Activated CD4-positive, alpha-beta T cell treated with anti-CD3 and anti-CD28 coated beads, Interleukin-2, Interleukin-4, amounts not matched to agents 100 ng/mL and 50 ng/mL, durations not matched to agents 16 hours and 8 hours (primary cell): ENCODE results near the gene TRPM5.
"Not testable (repeated sequence)": the region's sequence is repeated elsewhere in the genome, so short reads cannot be mapped to it uniquely, and the experiment has no call there.

Source experiments
- DNase-seq: peaks from one replicate; pipeline ENCODE4 v3.0.0-alpha.2; 2020; ENCODE audit warnings: low spot score

The TRPM5 gene, protein sequence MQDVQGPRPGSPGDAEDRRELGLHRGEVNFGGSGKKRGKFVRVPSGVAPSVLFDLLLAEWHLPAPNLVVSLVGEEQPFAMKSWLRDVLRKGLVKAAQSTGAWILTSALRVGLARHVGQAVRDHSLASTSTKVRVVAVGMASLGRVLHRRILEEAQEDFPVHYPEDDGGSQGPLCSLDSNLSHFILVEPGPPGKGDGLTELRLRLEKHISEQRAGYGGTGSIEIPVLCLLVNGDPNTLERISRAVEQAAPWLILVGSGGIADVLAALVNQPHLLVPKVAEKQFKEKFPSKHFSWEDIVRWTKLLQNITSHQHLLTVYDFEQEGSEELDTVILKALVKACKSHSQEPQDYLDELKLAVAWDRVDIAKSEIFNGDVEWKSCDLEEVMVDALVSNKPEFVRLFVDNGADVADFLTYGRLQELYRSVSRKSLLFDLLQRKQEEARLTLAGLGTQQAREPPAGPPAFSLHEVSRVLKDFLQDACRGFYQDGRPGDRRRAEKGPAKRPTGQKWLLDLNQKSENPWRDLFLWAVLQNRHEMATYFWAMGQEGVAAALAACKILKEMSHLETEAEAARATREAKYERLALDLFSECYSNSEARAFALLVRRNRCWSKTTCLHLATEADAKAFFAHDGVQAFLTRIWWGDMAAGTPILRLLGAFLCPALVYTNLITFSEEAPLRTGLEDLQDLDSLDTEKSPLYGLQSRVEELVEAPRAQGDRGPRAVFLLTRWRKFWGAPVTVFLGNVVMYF (N-terminal part only)

GRCh38 chr11:2443881-2444820 lies at the start of gene TRPM5:
Gene TRPM5 (minus strand): TSS chr11:2444514. CDS start chr11:2423036, 21,478 bp downstream.
- peak; percentile 22 for DNase-seq

DNA sequence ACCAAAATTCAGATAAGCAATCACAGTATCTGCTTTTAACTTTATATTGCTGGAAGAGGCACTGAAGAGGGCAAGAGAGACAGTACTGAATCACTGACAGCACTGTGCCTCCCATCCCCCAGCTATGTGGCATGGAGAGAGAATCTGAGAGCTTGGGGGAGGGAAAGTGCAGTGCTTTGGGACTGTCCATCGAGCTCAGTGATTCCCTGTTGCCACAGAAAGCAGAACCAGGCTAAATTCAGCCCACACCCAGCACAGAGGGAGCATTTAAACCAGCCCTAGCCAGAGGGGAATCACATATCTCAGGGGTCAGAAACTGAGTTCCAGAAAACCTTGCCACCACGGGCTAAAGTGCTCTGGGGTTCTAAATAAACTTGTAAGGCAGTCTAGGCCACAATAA lies 44.8 kb upstream of the TRPM5 start:
- no peak for DNase-seq

GRCh38 chr11:2488004-2488403 lies 43.7 kb upstream of the TRPM5 start:
- no peak for DNase-seq

GRCh38 chr11:2484576-2485125 lies 40.3 kb upstream of the TRPM5 start:
- no peak for DNase-seq

GRCh38 chr11:2483426-2483825 lies 39.1 kb upstream of the TRPM5 start:
- no peak for DNase-seq

DNA sequence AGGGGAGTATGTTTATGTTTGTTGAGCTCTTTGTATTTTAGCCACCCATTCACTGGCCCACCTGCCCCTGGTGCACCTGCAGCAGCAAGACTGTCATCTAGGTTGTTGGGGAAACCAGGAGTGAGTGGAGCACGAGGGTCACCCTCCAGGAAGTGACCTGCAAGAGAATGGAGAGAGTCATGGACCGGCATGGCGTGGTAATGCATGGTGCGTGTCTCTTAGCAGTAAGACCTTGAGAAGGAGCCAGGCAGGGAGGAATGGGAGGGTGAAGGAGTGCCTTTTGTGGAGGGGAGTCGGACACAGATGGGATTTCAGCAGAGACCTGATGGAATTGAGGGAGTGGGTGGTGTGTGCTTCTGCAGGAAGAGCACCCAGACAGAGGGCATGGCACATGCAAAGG lies 38.4 kb upstream of the TRPM5 start:
- DNase-seq: no peak

- DNase-seq: no peak
These were observed 37.9 kb upstream of the TRPM5 start for GRCh38 chr11:2482204-2482603.

DNA sequence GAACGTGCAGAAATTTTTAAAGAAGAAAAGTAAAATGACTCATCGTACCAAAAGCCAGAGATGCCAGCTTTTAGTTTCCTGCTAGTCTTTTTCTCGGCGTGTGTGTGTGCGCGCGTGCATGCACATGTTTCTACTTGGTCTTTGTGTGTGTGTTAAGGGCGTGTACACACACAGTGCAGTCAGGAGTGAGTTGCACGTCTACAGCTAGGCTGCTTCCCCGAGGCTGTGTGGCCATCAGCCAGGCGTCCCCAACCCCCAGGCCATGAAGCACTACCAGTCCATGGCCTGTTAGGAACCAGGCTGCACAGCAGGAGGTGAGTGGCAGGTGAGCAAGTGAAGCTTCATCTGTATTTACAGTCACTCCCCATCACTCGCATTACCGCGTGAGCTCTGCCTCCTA lies 36.9 kb upstream of the TRPM5 start:
- no peak for DNase-seq

DNA sequence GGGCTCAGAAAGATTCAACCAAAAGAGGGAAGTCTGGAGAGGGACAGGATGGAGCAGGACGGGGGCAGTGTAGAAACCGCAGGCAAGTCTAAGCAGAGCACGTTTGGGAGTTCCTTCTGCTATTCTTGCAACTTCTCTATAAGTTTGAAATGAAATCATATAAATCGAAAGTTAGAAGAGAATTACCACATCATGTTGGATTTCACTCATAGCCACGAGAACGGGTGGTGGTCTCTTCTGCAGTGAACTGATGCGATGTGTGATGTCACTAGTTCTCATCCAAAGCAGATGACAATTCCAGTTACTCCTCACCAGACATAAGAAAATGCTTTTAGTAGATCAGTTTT lies 36.5 kb upstream of the TRPM5 start:
- DNase-seq: no peak

DNA sequence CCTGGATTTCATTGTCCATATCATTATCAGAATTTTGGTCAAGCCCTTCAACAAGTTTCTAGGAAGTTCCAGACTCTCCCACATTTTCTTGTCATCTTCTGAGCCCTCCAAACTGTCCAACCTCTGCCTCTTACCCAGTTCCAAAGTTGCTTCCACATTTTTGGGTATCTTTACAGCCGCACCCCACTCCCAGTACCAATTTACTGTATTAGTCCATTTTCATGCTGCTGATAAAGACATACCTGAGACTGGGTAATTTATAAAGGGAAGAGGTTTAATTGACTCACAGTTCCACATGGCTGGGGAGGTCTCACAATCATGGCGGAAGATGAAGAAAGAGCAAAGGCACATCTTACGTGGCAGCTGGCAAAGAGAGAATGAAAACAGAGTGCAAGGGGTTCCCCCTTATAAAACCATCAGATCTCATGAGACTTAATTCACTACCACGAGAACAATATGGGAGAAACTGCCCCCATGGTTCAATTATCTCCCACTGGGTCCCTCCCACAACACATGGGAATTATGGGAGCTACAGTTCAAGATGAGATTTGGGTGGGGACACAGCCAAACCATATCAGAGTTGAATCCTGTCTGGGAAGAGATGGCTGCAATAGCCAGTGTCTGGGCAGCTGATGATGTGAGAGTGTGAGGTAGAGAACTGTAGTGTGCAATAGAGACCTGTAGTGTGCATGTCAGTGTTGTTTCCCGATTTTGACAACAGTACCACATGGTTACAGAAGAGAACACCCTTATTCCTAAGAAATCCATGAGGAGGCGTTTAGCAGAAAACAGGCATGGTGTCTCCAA lies 36.0 kb upstream of the TRPM5 start:
- not testable (repeated sequence) for DNase-seq

- no peak for DNase-seq
These were observed 33.6 kb upstream of the TRPM5 start for GRCh38 chr11:2477936-2478335.

DNA sequence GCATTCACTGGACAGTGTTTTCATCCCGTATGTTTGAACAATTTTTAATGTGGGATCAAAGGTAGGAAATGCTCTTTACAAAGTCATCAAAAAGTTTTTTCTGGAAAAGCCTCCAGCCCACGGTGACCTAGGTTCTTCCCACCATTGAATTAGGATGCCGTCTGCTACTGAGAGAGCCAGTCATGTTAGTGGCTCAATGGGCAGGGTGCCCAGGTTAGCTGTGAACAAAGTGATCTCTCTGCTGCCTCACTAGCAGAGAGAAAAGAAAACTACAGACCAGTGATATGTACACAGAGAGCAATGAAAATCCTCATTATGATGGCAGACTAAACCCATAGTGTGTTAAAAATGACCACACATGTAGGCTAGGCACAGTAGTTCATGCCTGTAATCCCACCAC lies 32.9 kb upstream of the TRPM5 start:
- no peak for DNase-seq

GRCh38 chr11:2475136-2475918 lies 31.0 kb upstream of the TRPM5 start:
- DNase-seq: no peak

DNA sequence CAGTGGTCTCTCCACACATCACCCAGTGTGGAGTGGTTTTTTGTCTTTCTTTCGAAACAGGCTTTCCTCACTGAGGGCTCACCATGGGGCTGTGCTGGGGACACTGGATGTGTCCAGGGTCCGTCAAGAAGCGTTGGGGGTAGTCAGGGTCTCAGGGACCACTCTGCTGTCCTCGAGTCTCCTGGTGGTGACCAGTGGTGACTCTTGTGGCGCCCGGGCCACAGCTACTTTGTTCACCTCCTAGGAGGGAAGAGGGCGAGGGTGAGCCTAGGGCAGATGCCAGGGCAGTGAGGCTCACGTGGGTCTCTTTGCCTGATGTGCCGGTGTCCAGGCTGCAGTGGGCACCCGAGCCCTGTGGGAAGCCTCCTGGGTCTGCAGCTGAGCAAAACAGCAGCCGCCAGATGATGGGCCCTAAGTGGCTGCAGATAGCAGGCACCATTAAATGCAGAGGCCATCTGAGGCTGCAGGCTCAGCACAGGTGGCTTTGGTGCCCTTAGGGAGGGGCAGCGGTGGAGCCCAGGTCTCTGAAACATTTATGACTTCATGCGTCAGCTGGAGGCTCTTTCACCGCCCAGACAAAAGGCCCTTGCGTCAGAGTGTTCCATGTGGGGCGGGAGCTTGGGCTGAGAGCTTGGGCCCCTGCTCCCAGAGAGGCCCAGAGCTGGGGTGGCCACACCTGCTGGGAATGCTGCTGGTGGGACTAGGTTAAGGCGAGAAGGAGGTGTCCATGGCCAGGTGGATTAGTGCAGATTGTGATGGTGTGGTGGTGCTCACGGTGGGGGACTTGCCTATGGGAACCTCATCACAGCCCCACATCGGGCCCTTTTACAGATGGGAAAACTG lies 30.0 kb upstream of the TRPM5 start:
- no peak for DNase-seq

DNA sequence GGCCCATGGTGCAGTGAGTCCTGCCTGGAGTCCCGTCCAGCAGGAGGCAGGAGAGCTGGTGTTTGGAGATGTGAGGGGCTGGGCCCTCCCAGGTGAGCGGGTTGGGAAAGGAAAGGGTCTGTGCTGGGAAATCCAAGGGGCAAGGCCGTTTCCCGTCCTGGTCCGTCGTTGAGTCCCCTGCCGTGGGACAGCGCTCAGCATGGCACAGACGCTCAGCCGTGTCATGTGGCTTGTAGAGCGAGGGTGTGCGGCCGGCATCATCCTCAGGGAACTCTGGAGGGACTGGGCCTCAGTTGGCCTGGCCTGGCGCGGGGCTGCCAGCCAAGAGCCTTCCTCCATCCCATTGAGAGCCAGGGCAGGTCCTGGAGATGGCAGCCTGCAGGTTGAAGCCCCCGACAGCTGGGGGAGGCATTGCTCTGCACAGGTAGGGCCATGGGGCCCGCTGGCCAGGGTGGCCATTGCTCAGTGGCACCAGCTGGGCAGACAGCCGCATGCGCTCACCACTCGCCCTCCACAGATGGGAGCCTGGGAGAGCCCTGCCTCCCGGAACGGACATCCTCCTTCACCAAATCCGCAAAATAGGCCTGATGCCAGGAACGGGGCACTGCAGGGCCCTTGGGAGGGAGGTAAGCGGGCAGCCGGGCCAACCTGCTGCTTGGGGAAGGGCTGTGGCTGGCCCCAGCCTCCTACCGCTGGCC lies 29.2 kb upstream of the TRPM5 start:
- no peak for DNase-seq

- DNase-seq: no peak
These were observed 28.3 kb upstream of the TRPM5 start for GRCh38 chr11:2472428-2473186.

GRCh38 chr11:2471804-2472096 lies 27.4 kb upstream of the TRPM5 start:
- DNase-seq: no peak

GRCh38 chr11:2471048-2471803 lies 26.9 kb upstream of the TRPM5 start:
- DNase-seq: no peak
